Right atrium auricular region (tissue), 2 donors: ENCODE data around the gene AHCY. TPM values are rescaled to one million over a fixed set of nuclear protein-coding genes. Genes with fewer than 3 reads are reported as not detected.
"Not testable (repeated sequence)": the region's sequence is repeated elsewhere in the genome, so short reads cannot be mapped to it uniquely, and the experiment has no call there.

ENCODE experiments used
- DNase-seq: peaks from one replicate; pipeline ENCODE4 v3.0.0-alpha.2; 2019; ENCODE audit warnings: low spot score
- H3K27ac ChIP-seq, 2 donors: fragments of 200-600 bp; sonication (generic); 1 replicate in 1 of 2; 2 replicates in 1 of 2; pipeline ENCODE4 v1.5.1; 2016 to 2019
- H3K27me3 ChIP-seq, 2 donors: fragments of 200-600 bp; sonication (generic); one replicate each; pipeline versions ENCODE4 v1.5.1 to v1.6.0; 2017 to 2019
- H3K36me3 ChIP-seq: fragments of 200-600 bp; sonication (generic); one replicate; pipeline ENCODE4 v1.5.1; 2016
- H3K4me1 ChIP-seq, 2 donors: fragments of 200-600 bp; sonication (generic); one replicate each; pipeline versions ENCODE4 v1.5.1 to v1.6.0; 2017 to 2019
- H3K4me3 ChIP-seq, 2 donors: fragments of 200-600 bp; sonication (generic); 1 replicate in 1 of 2; 2 replicates in 1 of 2; pipeline ENCODE4 v1.5.1; 2017 to 2019; ENCODE audit warnings: mild to moderate bottlenecking in 1 of 2, moderate library complexity in 1 of 2
- H3K9me3 ChIP-seq, 2 donors: fragments of 200-600 bp; sonication (generic); one replicate each; pipeline ENCODE4 v1.5.1; 2019
- total RNA-seq, 2 donors: library from RNA; depleted of rRNA; stranded (reverse); fragments of >200 nt; gene quantifications; one replicate each; pipeline ENCODE4 v1.1.0, GENCODE V29; 2016
- TF ChIP-seq, protein P1 (sequence below), 2 donors: fragments of 200-600 bp; sonication (generic); IDR thresholded peaks; one replicate each; pipeline ENCODE4 v1.5.1; 2019; ENCODE audit warnings: antibody characterized with exemption in 2 of 2

The AHCY gene
- total RNA-seq, 2 donors from 2014 or later, result 51.9 to 59.7 TPM

DNA sequence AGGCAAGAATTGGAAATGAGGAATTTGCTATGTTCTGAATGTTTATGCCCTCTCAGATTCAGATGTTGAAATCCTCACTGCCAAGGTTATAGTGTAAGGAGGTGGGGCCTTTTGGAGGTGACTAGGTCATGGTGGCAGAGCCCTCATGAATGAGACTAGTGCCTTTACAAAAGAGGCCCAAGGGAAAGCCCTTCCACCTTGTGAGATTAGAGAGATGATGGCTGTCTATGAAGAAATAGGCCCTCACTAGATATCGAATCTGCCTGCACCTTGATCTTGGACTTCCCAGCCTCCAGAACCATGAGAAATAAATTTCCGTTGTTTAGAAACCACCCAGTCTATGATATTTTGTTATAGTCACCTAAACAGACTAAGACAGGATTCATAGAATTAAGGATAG lies 51.5 kb downstream of the AHCY start:
- Histone ChIP-seq H3K4me3 (no peak overlapping the region), H3K9me3 (no peaks in the 10 kb centered on the region), H3K36me3 (no peaks in the 10 kb centered on the region), H3K27ac (no peak overlapping the region), H3K4me1 (no peaks in the 10 kb centered on the region), H3K27me3 (no peaks in the 10 kb centered on the region)
- DNase-seq, result no peak
- TF ChIP-seq, protein P1, sequence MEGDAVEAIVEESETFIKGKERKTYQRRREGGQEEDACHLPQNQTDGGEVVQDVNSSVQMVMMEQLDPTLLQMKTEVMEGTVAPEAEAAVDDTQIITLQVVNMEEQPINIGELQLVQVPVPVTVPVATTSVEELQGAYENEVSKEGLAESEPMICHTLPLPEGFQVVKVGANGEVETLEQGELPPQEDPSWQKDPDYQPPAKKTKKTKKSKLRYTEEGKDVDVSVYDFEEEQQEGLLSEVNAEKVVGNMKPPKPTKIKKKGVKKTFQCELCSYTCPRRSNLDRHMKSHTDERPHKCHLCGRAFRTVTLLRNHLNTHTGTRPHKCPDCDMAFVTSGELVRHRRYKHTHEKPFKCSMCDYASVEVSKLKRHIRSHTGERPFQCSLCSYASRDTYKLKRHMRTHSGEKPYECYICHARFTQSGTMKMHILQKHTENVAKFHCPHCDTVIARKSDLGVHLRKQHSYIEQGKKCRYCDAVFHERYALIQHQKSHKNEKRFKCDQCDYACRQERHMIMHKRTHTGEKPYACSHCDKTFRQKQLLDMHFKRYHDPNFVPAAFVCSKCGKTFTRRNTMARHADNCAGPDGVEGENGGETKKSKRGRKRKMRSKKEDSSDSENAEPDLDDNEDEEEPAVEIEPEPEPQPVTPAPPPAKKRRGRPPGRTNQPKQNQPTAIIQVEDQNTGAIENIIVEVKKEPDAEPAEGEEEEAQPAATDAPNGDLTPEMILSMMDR (IDR thresholded peaks at IDR 0.05), result no peak

DNA sequence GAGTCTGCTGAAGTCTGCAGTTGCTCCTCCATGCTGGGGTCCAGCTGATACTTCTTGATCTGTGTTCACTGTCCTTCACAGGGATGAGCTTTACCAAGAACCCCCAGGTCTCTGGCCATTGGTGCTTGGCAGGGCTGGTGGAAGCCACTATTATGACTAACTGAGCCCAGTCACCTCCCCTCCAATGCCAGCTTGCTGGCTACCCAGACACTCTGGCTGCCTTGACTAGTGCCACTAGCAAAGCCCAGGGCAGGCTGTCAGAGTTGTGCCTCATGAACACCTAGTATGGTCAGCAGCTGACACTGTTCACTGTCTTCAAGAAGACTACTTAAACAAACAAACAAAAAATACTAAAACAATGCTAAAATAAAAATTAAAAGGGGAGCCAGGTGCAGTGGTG lies 53.1 kb downstream of the AHCY start:
- Histone ChIP-seq H3K36me3 (no peaks in the 10 kb centered on the region), H3K4me3 (no peak overlapping the region), H3K27me3 (no peaks in the 10 kb centered on the region), H3K9me3 (no peaks in the 10 kb centered on the region), H3K4me1 (no peaks in the 10 kb centered on the region), H3K27ac (no peak overlapping the region)
- TF ChIP-seq, protein P1 (IDR thresholded peaks at IDR 0.05), result no peak
- no peak for DNase-seq

DNA sequence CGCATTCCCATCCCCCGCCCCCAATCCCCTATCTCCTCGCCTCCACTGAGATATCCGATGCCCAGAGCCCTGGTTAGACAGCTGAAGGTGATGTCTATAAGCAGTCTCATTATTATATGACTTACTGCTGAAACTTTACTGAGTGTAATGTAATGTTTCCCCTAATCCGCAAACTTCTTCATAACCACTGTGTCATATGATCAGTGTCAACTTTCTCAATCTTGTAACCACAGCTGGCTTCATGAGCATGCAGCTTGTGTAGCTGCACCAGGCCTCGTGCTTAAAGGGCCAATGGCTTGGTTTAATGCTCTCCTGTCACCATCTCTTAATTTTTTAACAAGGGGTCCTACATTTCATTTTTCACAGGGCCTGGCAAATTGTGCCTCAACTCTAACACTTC lies 53.9 kb downstream of the AHCY start:
- H3K9me3 ChIP-seq, result no peaks in the 10 kb centered on the region
- no peak for DNase-seq
- no peaks in the 10 kb centered on the region for H3K36me3 ChIP-seq
- no peaks in the 10 kb centered on the region for H3K4me1 ChIP-seq
- no peak overlapping the region for H3K4me3 ChIP-seq
- TF ChIP-seq, protein P1 (IDR thresholded peaks at IDR 0.05), result no peak
- H3K27ac ChIP-seq, result no peak overlapping the region
- H3K27me3 ChIP-seq, result no peaks in the 10 kb centered on the region

DNA sequence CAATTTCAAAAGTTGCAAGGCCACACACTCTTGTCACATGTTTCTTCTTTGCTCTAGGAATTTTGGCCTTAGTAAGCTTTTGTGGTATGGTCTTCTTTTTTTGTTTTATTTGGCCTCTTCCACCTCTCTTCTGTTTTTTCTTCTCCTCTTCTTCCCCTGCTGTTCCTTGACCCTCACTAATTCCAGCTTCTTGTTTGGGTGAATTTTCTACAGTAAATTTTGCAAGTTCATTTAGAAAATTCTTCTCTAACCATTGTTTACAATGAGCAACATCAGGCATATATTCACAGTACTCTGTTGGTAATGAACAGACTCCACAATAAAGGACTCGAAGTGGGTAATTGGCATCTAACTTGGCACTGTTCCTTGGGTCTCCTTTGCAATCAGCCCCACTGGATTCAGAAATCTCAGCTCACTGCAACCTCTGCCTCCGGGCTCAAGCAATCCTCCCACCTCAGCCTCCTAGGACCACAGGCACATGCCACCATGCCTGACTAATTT lies 57.0 kb downstream of the AHCY start:
- no peaks in the 10 kb centered on the region for H3K9me3 ChIP-seq
- H3K4me1 ChIP-seq, result no peaks in the 10 kb centered on the region
- H3K27me3 ChIP-seq, result no peaks in the 10 kb centered on the region
- TF ChIP-seq, protein P1 (IDR thresholded peaks at IDR 0.05), result no peak
- H3K36me3 ChIP-seq, result no peaks in the 10 kb centered on the region
- no peak overlapping the region for H3K27ac ChIP-seq
- no peak for DNase-seq
- no peak overlapping the region for H3K4me3 ChIP-seq

DNA sequence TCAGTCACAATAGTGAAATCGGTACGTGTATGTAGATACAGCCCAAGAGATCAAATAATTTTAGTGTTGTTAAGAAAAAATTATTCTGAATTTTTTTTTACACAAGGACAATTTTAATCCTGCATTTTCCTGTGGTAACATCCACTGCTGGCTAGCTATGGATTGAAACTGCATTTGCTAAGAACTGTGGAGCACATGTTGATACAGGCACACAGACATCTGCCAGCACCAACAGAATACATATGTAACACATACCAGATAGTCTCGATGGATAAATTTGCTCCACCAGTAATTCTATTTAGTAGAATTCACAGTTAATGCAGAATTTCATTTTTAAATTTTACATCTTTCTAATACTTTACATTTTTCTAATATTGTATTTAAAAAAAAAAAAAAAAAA lies 59.8 kb downstream of the AHCY start:
- H3K36me3 ChIP-seq, result no peaks in the 10 kb centered on the region
- no peak overlapping the region for H3K27ac ChIP-seq
- TF ChIP-seq, protein P1 (IDR thresholded peaks at IDR 0.05), result no peak
- no peaks in the 10 kb centered on the region for H3K27me3 ChIP-seq
- peaks cover 0 to 3% of the 10 kb centered on the region in 2 donors for H3K9me3 ChIP-seq
- no peak overlapping the region for H3K4me3 ChIP-seq
- no peaks in the 10 kb centered on the region for H3K4me1 ChIP-seq
- DNase-seq, result no peak

DNA sequence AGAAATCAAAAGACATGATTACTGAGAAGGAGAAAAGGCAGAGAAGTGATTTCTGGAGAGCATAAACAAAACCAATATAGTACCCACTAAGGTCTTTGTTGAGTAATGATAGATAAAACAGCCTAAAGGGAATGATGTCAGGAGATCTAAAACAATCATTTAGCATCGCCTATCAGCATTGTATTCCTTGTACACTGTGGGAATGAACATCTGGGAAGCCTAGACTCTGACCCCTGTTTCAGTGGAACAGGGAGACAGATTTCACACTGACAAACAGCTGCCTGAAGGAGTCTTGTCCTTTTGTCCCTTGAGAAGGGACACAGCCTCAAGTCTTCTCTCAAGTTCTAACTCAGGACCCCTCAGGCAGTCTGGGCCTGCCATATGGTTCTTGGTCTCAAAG lies 60.3 kb downstream of the AHCY start:
- TF ChIP-seq, protein P1 (IDR thresholded peaks at IDR 0.05), result no peak

DNA sequence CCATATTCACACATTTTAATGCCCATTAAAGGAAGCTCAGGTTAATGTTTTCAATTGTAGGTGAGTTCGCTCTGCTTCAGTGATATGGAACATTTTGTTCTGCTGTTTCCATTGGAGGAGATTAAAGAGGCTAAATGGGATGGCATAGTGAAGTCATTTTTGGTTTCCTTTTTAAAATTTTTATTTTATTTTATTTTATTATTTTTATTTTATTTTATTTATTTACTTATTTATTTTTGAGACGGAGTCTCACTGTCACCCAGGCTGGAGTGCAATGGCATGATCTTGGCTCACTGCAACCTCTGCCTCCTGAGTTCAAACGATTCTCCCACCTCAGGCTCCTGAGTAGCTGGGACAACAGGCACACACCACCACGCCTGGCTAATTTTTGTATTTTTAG lies 61.1 kb downstream of the AHCY start:
- not testable (repeated sequence) for H3K36me3 ChIP-seq, H3K4me1 ChIP-seq

More for the DNA sequence above, 60.3 kb downstream of the AHCY start:
- no peaks in the 10 kb centered on the region for H3K36me3 ChIP-seq
- peaks cover 0 to 8% of the 10 kb centered on the region in 2 donors for H3K9me3 ChIP-seq
- no peak for DNase-seq
- no peaks in the 10 kb centered on the region for H3K4me1 ChIP-seq
- no peak overlapping the region for H3K4me3 ChIP-seq
- H3K27ac ChIP-seq, result no peak overlapping the region
- H3K27me3 ChIP-seq, result no peaks in the 10 kb centered on the region

More for the DNA sequence above, 61.1 kb downstream of the AHCY start:
- H3K4me3 ChIP-seq, H3K27ac ChIP-seq, DNase-seq, H3K27me3 ChIP-seq: not testable (repeated sequence)
- peaks cover 0 to 16% of the 10 kb centered on the region in 2 donors for H3K9me3 ChIP-seq
